ENCODE data around the gene CCL1. TPM values are rescaled to one million over a fixed set of nuclear protein-coding genes. Genes with fewer than 3 reads are reported as not detected.

The CCL1 gene
- total and polyA plus RNA-seq, 9 of the 15 experiments (the other 6 are each of a cell fraction or from before 2014, with no cell fraction given) = 0.45 TPM; not detected in 8

DNA sequence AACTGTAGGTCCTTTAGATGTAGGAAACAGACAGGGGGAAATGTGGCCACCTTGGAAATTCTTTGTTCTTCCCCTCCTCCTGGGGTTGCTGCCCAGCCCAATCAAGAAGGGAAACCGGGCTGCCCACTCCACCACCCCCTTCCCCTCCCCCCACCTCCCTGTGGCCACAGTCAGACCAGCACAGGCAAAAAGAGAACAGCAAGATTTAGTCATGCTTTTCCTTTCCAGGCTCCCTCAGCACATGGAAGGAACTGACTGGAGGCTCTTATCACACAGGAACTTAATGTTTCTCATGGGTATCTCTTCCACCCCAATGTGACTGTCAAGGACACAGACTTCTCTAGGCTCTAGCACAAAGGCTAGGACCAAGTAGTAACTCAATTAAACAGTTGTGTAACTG lies 3.0 kb upstream of the CCL1 start (continued):
- TF ChIP-seq CBX3 (IDR thresholded peaks at IDR 0.05; ENCODE audit: borderline replicate concordance in 1 of 2, low read length in 2 of 2) = no peak
- no peak for TF ChIP-seq SRF (CRISPR knock-in tag; IDR thresholded peaks at IDR 0.05)
- no peak for TF ChIP-seq SLC30A9 (CRISPR knock-in tag; IDR thresholded peaks at IDR 0.05)
- TF ChIP-seq CEBPB (tag; IDR thresholded peaks at IDR 0.05) = no peak
- TF ChIP-seq ZNF212 (CRISPR knock-in tag; IDR thresholded peaks at IDR 0.05) = no peak
- TF ChIP-seq, protein P1, sequence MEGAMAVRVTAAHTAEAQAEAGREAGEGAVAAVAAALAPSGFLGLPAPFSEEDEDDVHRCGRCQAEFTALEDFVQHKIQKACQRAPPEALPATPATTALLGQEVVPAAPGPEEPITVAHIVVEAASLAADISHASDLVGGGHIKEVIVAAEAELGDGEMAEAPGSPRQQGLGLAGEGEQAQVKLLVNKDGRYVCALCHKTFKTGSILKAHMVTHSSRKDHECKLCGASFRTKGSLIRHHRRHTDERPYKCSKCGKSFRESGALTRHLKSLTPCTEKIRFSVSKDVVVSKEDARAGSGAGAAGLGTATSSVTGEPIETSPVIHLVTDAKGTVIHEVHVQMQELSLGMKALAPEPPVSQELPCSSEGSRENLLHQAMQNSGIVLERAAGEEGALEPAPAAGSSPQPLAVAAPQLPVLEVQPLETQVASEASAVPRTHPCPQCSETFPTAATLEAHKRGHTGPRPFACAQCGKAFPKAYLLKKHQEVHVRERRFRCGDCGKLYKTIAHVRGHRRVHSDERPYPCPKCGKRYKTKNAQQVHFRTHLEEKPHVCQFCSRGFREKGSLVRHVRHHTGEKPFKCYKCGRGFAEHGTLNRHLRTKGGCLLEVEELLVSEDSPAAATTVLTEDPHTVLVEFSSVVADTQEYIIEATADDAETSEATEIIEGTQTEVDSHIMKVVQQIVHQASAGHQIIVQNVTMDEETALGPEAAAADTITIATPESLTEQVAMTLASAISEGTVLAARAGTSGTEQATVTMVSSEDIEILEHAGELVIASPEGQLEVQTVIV (CRISPR knock-in tag; IDR thresholded peaks at IDR 0.05; ENCODE audit: borderline replicate concordance) = no peak
- TF ChIP-seq, protein P2, sequence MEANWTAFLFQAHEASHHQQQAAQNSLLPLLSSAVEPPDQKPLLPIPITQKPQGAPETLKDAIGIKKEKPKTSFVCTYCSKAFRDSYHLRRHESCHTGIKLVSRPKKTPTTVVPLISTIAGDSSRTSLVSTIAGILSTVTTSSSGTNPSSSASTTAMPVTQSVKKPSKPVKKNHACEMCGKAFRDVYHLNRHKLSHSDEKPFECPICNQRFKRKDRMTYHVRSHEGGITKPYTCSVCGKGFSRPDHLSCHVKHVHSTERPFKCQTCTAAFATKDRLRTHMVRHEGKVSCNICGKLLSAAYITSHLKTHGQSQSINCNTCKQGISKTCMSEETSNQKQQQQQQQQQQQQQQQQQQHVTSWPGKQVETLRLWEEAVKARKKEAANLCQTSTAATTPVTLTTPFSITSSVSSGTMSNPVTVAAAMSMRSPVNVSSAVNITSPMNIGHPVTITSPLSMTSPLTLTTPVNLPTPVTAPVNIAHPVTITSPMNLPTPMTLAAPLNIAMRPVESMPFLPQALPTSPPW (CRISPR knock-in tag; IDR thresholded peaks at IDR 0.05) = 0 out of 2 replicates have a peak, but pooled peaks have one; percentile 26
- no peak for TF ChIP-seq NR2F6 (CRISPR knock-in tag; IDR thresholded peaks at IDR 0.05)

Measured in K562 (cell line).